ENCODE data around the gene MYORG.

MYORG gene

GRCh38 chr9:34384368-34385165 lies 7.9 kb upstream of the MYORG start:
- DNase-seq: no peak

GRCh38 chr9:34383904-34384303 lies 7.2 kb upstream of the MYORG start:
- DNase-seq: no peak

- no peak for DNase-seq
Measured at GRCh38 chr9:34382879-34383278, 6.2 kb upstream of the MYORG start.

GRCh38 chr9:34382054-34382453 lies 5.4 kb upstream of the MYORG start:
- DNase-seq: no peak

- DNase-seq: peak; percentile 67
Measured at GRCh38 chr9:34381323-34381722, 4.6 kb upstream of the MYORG start.

- DNase-seq: peak; percentile 72
Measured at GRCh38 chr9:34380511-34381315, 4.0 kb upstream of the MYORG start.

- DNase-seq: no peak
Measured at GRCh38 chr9:34380034-34380510, 3.4 kb upstream of the MYORG start.

- no peak for DNase-seq
Measured at GRCh38 chr9:34379334-34380033, 2.8 kb upstream of the MYORG start.

GRCh38 chr9:34378376-34379060 lies 1.8 kb upstream of the MYORG start:
- DNase-seq: no peak

GRCh38 chr9:34377404-34377746 lies 677 bp upstream of the MYORG start:
- no peak for DNase-seq

- peak; percentile 8 for DNase-seq
Measured at GRCh38 chr9:34375901-34376595, 650 bp downstream of the MYORG start.

- DNase-seq: peak; percentile 41
Measured at GRCh38 chr9:34374905-34375552, 1.7 kb downstream of the MYORG start.

- no peak for DNase-seq
Measured at GRCh38 chr9:34374339-34374738, 2.4 kb downstream of the MYORG start.

GRCh38 chr9:34373749-34374148 lies 2.9 kb downstream of the MYORG start:
- DNase-seq: no peak

GRCh38 chr9:34372467-34373011 lies 4.2 kb downstream of the MYORG start:
- DNase-seq: no peak

- no peak for DNase-seq
Measured at GRCh38 chr9:34371886-34372466, 4.7 kb downstream of the MYORG start.

GRCh38 chr9:34370970-34371880 lies 5.5 kb downstream of the MYORG start:
- no peak for DNase-seq

- no peak for DNase-seq
Measured at GRCh38 chr9:34370335-34370969, 6.2 kb downstream of the MYORG start.

GRCh38 chr9:34369636-34370035 lies 7.1 kb downstream of the MYORG start:
- no peak for DNase-seq

Data from NCI-H1436 (cell line).